Testis (tissue), 2 donors: ENCODE data around the gene ALG3.

Experiments used
- POLR2A ChIP-seq: fragments of 450-650 bp; IDR thresholded peaks from one replicate; pipeline ENCODE4 v1.6.1; 2017; ENCODE audit warnings: antibody characterized with exemption, mild to moderate bottlenecking, moderate library complexity
- TF ChIP-seq, protein P1 (sequence below), 3 experiments: fragments of 450-650 bp in 2 of 3; fragments of 200-600 bp in 1 of 3; sonication (generic) in 1 of 3; IDR thresholded peaks; one replicate each; pipeline ENCODE4 v1.5.1; 2016 to 2019; ENCODE audit warnings: antibody characterized with exemption in 3 of 3, mild to moderate bottlenecking in 2 of 3, moderate library complexity in 1 of 3

DNA sequence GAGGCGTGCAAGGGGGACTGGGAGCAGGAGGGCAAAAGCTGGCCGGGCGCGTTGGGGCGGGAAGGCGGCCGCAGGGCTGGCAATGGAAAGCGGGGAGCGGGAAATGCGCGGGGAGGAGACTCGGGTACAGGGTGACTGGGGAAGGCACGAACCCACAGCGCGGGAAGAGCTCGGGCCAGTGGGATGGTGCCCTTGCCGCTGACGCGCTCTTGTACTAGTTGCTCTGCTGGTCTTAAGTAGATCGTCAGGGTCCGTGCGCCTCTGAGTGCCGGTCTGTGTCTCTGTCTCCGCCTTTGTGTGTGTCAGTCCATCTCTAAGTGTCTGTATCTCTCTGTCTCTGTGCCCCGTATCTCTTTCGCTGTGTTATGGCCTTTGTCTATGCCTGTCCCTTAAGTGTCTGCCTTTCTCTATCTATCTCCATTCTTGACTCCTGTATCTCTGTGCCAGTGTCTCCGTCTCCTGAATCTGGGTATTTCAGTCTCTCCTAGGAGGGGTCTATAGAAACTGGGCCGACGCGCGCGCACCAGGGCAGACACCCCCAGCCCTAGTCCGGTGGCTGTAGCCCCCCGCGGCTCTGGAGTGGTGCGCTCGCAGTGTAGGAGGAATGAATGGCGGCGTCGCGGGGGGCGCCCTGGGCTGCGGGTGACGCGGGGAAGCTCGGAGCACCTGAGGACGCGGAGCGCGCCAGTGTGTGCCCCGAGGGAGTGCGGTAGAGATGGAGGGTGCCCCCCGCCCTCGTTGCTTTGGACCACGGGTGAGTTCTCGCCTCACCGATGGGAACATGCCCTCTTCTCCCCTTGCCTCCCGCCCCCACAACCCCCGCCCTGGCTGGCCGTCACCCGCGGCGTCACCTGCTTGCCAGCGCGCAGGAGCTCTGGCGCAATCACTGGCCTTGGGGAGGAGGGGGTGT lies 13.3 kb upstream of the ALG3 start:
- TF ChIP-seq, protein P1, sequence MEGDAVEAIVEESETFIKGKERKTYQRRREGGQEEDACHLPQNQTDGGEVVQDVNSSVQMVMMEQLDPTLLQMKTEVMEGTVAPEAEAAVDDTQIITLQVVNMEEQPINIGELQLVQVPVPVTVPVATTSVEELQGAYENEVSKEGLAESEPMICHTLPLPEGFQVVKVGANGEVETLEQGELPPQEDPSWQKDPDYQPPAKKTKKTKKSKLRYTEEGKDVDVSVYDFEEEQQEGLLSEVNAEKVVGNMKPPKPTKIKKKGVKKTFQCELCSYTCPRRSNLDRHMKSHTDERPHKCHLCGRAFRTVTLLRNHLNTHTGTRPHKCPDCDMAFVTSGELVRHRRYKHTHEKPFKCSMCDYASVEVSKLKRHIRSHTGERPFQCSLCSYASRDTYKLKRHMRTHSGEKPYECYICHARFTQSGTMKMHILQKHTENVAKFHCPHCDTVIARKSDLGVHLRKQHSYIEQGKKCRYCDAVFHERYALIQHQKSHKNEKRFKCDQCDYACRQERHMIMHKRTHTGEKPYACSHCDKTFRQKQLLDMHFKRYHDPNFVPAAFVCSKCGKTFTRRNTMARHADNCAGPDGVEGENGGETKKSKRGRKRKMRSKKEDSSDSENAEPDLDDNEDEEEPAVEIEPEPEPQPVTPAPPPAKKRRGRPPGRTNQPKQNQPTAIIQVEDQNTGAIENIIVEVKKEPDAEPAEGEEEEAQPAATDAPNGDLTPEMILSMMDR (IDR thresholded peaks at IDR 0.05): no peak
- TF ChIP-seq POLR2A: no peak
